DND-41 (cell line): ENCODE data around the gene CSPG5.

Experiments used
- EZH2 ChIP-seq: IDR thresholded peaks from 3 replicates; pipeline ENCODE4 v1.6.1; 2012; ENCODE audit warnings: borderline replicate concordance, low read depth, mild to moderate bottlenecking, moderate library complexity, low read length, inconsistent platforms; ENCODE audit not compliant: severe bottlenecking
- TF ChIP-seq, protein P1 (sequence below): IDR thresholded peaks from 2 replicates; pipeline ENCODE4 v1.5.1; 2012; ENCODE audit warnings: borderline replicate concordance, low read length, moderate library complexity, mild to moderate bottlenecking; ENCODE audit not compliant: poor library complexity, severe bottlenecking; ENCODE audit errors: extremely low read depth

DNA sequence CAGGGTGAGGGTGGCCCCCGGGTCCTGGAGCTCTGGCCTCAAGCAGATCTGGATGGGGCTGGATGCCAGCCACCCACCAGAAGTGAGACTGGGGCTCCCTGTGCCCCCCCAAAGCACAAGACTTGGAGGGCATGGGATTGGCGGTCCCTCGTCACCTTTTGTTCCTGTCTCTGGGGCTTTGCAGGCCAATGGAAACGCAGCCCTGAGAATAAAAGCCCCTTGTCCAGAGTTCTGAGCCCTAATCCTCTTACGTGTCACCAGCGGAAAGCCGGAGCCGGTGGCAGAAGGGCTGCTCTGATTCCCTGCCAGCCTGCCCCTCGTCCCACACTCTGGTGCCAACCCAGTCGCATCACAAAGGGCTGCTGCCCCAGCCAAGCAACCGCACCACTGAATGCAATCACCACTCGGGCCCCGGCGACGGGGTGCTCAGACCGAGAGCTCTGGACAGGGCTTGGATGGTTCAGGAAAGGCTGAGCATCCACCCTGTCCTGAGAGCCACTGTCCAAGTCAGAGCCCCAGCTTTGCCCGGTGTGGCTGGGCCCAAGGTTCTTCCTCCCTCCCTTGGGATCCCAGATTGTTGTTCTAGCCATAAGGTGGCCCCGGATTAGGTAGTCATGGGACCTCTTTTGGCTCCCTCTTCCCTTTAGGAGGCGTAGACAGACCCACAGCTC, 42.3 kb downstream of the CSPG5 start:
- TF ChIP-seq, protein P1, sequence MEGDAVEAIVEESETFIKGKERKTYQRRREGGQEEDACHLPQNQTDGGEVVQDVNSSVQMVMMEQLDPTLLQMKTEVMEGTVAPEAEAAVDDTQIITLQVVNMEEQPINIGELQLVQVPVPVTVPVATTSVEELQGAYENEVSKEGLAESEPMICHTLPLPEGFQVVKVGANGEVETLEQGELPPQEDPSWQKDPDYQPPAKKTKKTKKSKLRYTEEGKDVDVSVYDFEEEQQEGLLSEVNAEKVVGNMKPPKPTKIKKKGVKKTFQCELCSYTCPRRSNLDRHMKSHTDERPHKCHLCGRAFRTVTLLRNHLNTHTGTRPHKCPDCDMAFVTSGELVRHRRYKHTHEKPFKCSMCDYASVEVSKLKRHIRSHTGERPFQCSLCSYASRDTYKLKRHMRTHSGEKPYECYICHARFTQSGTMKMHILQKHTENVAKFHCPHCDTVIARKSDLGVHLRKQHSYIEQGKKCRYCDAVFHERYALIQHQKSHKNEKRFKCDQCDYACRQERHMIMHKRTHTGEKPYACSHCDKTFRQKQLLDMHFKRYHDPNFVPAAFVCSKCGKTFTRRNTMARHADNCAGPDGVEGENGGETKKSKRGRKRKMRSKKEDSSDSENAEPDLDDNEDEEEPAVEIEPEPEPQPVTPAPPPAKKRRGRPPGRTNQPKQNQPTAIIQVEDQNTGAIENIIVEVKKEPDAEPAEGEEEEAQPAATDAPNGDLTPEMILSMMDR = no peak
- no peak for TF ChIP-seq EZH2
